Stimulated activated naive B cell treated with anti-CD40 and anti-IgM and Interleukin-4, amounts not matched to agents 10 μg/mL and 1 μg/mL and 100 μg/mL, for 72 hours (primary cell): ENCODE results near the gene NIPSNAP2.
"Not testable (repeated sequence)": the region's sequence is repeated elsewhere in the genome, so short reads cannot be mapped to it uniquely, and the experiment has no call there.

Source experiments
- ATAC-seq, 2 donors: fragments of 150-1000 bp; cut with Tn5 transposase; replicated peaks; 2 replicates each; pipeline ENCODE4 v1.10.0; 2021; ENCODE audit warnings: moderate library complexity in 1 of 2
- DNase-seq: peaks from one replicate; pipeline ENCODE4 v3.0.0; 2021
- H3K27ac Mint-ChIP-seq: one replicate; pipeline ENCODE4 v1.8.0; 2022; ENCODE audit warnings: mild to moderate bottlenecking, mixed read lengths
- H3K27me3 Mint-ChIP-seq, 2 donors: one replicate each; pipeline ENCODE4 v1.8.0; 2022; ENCODE audit warnings: mixed read lengths in 2 of 2
- H3K36me3 Mint-ChIP-seq, 2 donors: one replicate each; pipeline ENCODE4 v1.8.0; 2022; ENCODE audit warnings: mixed read lengths in 2 of 2, mild to moderate bottlenecking in 1 of 2
- H3K4me1 Mint-ChIP-seq, 2 donors: one replicate each; pipeline ENCODE4 v1.8.0; 2022; ENCODE audit warnings: mixed read lengths in 2 of 2, mild to moderate bottlenecking in 1 of 2
- H3K4me3 Mint-ChIP-seq, 2 donors: one replicate each; pipeline ENCODE4 v1.8.0; 2022; ENCODE audit warnings: mild to moderate bottlenecking in 2 of 2, mixed read lengths in 2 of 2, moderate library complexity in 1 of 2
- H3K9me3 Mint-ChIP-seq, 2 donors: one replicate each; pipeline ENCODE4 v1.8.0; 2022; ENCODE audit warnings: mixed read lengths in 2 of 2, mild to moderate bottlenecking in 1 of 2

The NIPSNAP2 gene

DNA sequence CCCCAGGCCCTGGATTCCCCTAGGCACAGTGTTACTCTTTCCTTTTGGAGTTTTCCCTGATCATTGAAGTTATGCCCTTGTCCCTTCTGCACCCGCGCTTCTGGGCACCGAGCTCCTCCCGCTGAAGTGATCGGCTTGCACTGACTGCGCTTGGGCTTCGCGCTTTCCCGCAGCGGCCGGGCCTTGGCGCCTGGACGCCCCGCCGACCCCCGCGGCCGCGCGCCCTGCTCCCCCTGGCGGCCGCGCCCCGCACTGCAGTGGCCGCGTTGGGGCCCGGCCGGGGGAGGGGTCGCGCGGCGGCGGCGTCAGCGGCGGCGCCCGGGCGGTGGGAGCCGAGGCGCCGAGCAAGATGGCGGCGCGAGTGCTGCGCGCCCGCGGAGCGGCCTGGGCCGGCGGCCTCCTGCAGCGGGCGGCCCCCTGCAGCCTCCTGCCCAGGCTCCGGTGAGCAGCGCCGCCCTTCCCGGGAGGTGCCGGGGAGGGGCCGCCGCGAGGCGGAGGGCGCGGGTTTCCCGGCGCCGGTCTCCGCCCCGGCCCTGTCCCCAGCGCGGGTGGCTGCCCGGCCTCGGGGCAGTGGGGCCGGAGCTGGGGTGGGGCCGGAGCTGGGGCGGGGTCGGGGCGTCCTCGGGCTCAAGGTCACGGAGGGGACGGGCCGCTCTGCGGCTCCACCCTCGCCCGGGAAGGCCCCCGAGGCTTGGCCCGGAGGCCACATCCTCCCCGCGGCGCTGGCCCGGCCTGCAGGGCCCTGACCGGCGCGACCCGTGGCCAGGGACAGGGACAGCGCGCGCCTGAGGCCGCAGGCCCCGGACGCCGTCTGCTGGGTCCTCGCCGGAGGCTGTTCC, at the start of gene NIPSNAP2:
NIPSNAP2 (plus strand) TSS at position 325 of the 839 bp plus-strand sequence; CDS start at position 350, 25 bp downstream.
- Mint-ChIP-seq H3K27ac (peak within 1 kb of the TSS; percentile 94), H3K9me3 (no peaks in the 10 kb centered on the region), H3K4me3 (peak within 1 kb of the TSS; percentile 88 to 94), H3K27me3 (no peaks in the 10 kb centered on the region), H3K4me1 (peaks cover 21 to 36% of the 10 kb centered on the region in 2 donors), H3K36me3 (peaks cover 4 to 28% of the 10 kb centered on the region in 2 donors)
- ATAC-seq (peak; percentile 84 to 87), DNase-seq (peak; percentile 61)

DNA sequence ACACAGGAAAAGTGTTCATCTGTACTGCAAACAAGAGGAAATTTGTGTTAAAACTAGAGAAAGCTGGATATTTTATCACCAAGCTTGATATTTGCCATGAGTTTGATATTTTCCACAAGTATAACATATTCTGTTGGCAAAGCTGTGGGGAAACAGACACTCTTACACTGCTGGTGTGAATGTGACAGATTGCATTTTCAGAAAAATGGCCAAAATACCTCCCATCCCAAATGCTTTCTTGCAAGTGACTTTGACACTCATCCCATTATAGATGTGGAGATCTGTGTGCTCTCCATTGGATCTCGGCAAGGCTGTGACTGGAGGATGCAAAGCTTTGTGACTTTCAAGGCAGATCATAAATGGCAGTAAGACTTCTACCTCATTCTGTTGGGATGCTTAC, 46.6 kb upstream of the NIPSNAP2 start:
- H3K9me3 Mint-ChIP-seq = no peaks in the 10 kb centered on the region
- H3K27me3 Mint-ChIP-seq = no peaks in the 10 kb centered on the region
- ATAC-seq (no peak), DNase-seq (no peak)
- H3K36me3 Mint-ChIP-seq = peaks cover 6 to 21% of the 10 kb centered on the region in 2 donors
- H3K27ac Mint-ChIP-seq = no peak overlapping the region
- no peaks in the 10 kb centered on the region for H3K4me1 Mint-ChIP-seq
- no peak overlapping the region for H3K4me3 Mint-ChIP-seq

DNA sequence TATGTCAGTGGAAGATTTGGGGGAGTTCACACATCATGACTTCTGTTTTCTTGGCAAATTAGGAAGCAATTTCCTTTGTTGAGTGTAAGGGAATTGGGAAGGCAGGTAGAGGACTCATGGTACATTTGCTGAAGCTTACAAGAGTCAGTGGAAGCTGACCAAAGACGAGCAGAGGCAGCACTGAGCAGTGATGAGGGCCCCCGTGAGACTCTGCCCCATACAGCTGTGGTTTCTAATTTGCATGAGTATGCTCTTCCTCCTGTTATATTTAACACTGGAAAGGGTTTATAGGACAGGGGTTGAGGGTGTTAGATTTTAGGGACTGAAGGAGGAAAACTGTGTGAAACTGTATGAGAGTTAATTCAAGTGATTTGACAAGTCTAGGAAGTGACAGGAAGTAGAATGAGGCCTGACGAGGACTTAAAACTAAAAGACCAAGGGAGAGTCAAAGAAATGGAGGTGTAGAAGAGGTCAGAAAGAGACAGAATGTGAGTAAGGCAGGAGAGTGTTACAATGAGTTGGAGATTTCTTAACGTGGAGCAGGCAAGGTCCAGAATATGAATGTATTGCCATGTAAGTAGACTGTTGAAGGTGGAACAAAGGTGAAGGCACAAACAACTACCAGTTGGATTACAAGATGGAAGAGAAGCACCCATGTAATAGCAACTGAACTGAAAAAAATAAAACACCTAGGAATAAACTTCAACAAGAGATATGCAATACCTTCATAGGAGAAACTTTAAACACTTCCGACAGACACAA, 36.2 kb upstream of the NIPSNAP2 start:
- H3K4me1 Mint-ChIP-seq = peaks cover 0 to 2% of the 10 kb centered on the region in 2 donors
- no peaks in the 10 kb centered on the region for H3K9me3 Mint-ChIP-seq
- no peaks in the 10 kb centered on the region for H3K27me3 Mint-ChIP-seq
- H3K36me3 Mint-ChIP-seq = peaks cover 4 to 18% of the 10 kb centered on the region in 2 donors
- DNase-seq (no peak), ATAC-seq (peak in 1 of 2 donors; percentile 42)
- no peak overlapping the region for H3K27ac Mint-ChIP-seq
- no peak overlapping the region for H3K4me3 Mint-ChIP-seq

DNA sequence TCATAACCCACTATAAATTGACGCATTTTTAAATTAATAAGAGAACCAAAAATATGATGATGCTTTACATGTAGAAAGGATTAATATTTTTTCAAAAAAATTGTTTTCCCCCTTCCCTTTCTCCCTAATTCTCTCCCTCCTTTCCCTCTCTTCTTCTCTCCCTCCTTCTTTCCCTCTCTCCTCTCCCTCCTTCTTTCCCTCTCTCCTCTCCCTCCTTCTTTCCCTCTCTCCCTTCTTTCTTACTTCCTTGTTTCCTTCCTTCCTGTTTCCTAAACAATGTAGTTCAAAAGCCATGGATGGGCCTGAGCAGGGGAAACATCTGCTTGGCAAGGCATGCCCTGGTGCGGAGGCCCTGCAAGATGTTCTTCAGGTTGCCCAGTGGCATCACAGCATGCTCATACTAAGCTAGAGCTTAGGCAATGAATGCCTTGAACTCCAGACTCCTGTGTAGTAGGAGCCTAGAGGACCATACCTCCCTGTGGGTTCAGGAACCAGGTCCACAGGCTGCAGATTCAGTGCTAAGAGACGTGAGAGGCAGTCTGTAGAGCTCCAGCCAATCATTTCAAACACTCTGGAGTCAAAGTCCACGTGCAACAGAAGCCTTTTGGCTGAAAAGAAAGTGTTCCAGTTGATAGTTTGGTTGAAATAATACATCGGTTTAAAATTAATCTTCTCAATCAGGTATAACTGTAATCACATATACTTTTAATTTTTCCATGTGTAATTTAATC, 32.8 kb upstream of the NIPSNAP2 start:
- H3K36me3 Mint-ChIP-seq = peaks cover 5 to 22% of the 10 kb centered on the region in 2 donors
- H3K27me3 Mint-ChIP-seq = no peaks in the 10 kb centered on the region
- H3K27ac Mint-ChIP-seq = no peak overlapping the region
- no peak for ATAC-seq
- H3K9me3 Mint-ChIP-seq = peaks cover 2 to 3% of the 10 kb centered on the region in 2 donors
- peaks cover 0 to 2% of the 10 kb centered on the region in 2 donors for H3K4me1 Mint-ChIP-seq
- DNase-seq = no peak
- H3K4me3 Mint-ChIP-seq = no peak overlapping the region

DNA sequence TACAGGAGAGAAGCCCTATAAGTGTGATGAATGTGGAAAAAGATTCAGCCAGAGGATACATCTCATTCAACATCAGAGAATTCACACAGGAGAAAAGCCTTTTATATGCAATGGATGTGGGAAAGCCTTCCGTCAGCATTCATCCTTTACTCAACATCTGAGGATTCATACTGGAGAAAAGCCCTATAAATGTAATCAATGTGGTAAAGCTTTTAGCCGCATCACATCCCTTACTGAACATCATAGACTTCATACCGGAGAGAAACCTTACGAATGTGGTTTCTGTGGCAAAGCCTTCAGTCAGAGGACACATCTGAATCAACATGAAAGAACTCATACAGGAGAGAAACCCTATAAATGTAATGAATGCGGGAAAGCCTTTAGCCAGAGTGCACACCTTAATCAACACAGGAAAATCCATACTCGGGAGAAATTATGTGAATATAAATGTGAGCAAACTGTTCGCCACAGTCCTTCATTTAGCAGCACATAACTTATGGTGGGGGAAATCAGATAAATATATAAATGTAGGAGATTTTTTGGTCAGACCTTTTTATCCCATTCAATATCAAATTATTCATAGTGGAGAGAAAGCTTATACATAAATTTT, 24.8 kb upstream of the NIPSNAP2 start:
- H3K4me1 Mint-ChIP-seq = no peaks in the 10 kb centered on the region
- H3K36me3 Mint-ChIP-seq = peaks cover 30 to 41% of the 10 kb centered on the region in 2 donors
- no peak overlapping the region for H3K4me3 Mint-ChIP-seq
- H3K27me3 Mint-ChIP-seq = no peaks in the 10 kb centered on the region
- peaks cover 32 to 36% of the 10 kb centered on the region in 2 donors for H3K9me3 Mint-ChIP-seq
- H3K27ac Mint-ChIP-seq = no peak overlapping the region
- DNase-seq (no peak), ATAC-seq (no peak)

DNA sequence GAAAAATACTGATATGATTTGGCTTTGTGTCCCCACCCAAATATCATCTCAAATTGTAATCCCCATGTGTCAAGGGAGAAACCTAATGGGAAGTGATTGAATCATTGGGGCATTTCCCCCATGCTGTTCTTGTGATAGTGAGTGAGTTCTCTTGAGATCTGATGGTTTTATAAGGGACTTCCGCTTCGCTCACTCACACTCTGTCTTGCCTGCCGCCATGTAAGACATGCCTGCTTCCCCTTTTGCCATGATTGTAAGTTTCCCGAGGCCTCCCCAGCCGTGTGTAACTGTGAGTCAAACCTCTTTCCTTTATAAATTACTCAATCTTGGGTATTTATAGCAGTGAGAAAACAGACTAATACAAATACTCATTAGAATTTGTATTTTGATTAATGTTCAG, 17.8 kb upstream of the NIPSNAP2 start:
- no peak overlapping the region for H3K27ac Mint-ChIP-seq
- no peak for ATAC-seq
- H3K4me3 Mint-ChIP-seq = no peak overlapping the region
- DNase-seq = no peak
- H3K36me3 Mint-ChIP-seq = peaks cover 6 to 12% of the 10 kb centered on the region in 2 donors
- no peaks in the 10 kb centered on the region for H3K27me3 Mint-ChIP-seq
- H3K4me1 Mint-ChIP-seq = peaks cover 1 to 2% of the 10 kb centered on the region in 2 donors
- peaks cover 12 to 13% of the 10 kb centered on the region in 2 donors for H3K9me3 Mint-ChIP-seq

DNA sequence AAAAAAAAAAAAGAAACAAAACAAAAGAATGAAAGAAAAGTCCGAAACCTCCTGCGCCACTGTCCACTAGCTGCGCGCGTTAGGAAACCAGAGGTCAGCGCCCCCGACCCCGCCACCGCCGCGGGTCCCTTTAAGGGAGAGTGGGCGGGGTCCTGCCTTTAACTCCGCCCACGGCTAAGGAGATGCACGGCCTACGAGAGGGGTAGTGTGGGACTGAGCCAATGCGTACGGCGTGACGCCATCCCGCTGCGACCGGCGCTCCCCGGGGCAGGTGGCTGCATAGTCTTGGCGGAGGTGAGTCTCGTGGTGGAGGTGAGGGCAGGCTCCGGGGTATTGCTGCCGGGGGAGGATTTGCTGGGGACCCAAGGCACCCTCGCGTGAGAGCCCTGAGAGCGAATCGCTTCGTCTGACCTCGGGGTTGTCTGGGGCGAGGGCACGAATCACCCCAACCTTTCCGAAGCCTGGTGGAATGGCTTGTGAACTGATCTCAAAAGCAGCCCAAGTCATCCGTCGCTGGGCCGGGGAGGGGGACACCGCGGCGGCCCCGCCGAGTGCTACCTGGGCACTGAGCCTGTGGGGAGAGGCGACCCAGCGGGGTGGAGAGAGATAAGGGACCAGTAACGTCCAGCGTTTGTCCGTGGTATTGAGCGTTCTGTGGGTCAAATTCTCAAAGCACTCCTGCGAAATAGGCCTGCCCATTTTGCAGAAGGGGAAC, 12.6 kb upstream of the NIPSNAP2 start, which contains the start of gene MRPS17:
MRPS17 (plus strand) TSS at position 241 of the 715 bp plus-strand sequence. CDS start 1,319 bp downstream, outside the sequence.
- peaks cover 15 to 25% of the 10 kb centered on the region in 2 donors for H3K36me3 Mint-ChIP-seq
- H3K27me3 Mint-ChIP-seq = no peaks in the 10 kb centered on the region
- peaks cover 14 to 31% of the 10 kb centered on the region in 2 donors for H3K4me1 Mint-ChIP-seq
- ATAC-seq (peak; percentile 100), DNase-seq (peak; percentile 93)
- H3K9me3 Mint-ChIP-seq = no peaks in the 10 kb centered on the region
- peak within 1 kb of the TSS; percentile 97 for H3K27ac Mint-ChIP-seq
- peak within 1 kb of the TSS; percentile 93 to 94 for H3K4me3 Mint-ChIP-seq

DNA sequence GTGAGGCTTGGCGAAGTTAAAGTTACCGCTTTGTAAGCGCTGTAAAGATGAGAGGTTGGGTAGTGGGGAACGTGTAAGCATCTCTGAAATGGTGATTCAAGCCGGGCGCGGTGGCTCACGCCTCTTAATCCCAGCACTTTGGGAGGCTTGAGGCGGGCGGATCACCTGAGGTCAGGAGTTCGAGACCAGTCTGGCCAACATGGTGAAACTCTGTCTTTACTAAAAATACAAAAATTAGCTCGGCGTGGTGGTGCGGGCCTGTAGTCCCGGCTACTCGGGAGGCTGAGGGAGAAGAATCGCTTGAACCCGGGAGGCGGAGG, 12.1 kb upstream of the NIPSNAP2 start:
- not testable (repeated sequence) for H3K9me3 Mint-ChIP-seq, H3K27me3 Mint-ChIP-seq, DNase-seq, ATAC-seq
- Mint-ChIP-seq H3K27ac (peak overlapping the region; percentile 97), H3K36me3 (peaks cover 18 to 27% of the 10 kb centered on the region in 2 donors), H3K4me1 (peaks cover 14 to 31% of the 10 kb centered on the region in 2 donors), H3K4me3 (peak overlapping the region; percentile 93 to 94)

DNA sequence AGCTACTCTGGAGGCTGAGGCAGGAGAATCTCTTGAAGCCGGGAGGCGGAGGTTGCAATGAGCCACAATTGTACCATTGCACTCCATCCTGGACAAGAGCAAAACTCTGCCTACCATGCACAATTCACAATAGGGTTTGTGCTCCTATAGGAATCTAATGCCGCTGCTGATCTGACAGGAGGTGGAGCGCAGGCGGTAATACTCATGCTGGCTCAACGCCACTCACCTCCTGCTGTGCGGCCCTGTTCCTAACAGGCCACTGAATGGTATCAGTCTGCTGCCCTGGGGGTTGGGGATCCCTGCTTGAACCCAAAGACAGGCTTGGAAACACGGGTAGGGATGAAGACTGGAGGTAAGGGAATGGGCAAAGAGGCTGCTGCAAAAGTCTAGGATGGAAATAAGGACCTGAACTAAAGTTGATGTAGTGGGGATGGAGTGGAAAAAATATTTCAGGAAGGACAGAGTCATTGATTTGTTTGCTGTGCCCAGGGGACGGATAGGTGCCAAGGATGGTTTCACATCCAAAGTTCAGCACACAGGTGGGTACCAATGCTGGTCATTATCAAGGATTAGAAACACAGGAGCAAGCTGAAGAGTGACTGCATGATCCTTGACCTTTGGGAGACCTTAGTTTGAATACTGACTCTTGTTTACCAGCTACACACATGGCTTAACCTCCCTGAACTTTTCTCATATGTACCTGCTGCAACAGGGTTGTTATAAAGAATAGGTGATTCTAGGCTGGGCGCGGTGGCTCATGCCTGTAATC, 10.5 kb upstream of the NIPSNAP2 start:
- DNase-seq (no peak), ATAC-seq (no peak)
- Mint-ChIP-seq H3K36me3 (peaks cover 27 to 39% of the 10 kb centered on the region in 2 donors), H3K9me3 (no peaks in the 10 kb centered on the region), H3K4me1 (peaks cover 16 to 31% of the 10 kb centered on the region in 2 donors), H3K27ac (peak overlapping the region; percentile 73), H3K4me3 (no peak overlapping the region), H3K27me3 (no peaks in the 10 kb centered on the region)

DNA sequence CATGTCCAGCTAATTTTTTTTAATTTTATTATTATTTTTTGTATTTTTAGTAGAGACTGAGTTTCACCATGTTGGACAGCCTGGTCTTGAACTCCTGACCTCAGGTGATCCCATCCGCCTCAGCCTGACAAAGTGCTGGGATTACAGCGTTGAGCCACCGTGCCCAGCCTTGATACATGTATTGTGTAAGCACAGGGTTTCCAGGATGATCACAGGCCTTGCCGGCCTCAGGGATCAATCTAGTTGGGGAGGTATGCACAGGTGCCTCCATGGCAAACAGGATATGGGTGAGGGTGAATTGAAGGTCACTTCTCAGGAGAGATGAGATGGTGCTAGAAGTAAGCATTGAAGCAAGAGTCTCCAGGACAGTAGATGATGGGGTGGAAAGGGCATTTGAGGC, 7.2 kb upstream of the NIPSNAP2 start:
- H3K27me3 Mint-ChIP-seq = no peaks in the 10 kb centered on the region
- DNase-seq = no peak
- H3K9me3 Mint-ChIP-seq = no peaks in the 10 kb centered on the region
- H3K36me3 Mint-ChIP-seq = peaks cover 24 to 40% of the 10 kb centered on the region in 2 donors
- H3K4me3 Mint-ChIP-seq = no peak overlapping the region
- no peak overlapping the region for H3K27ac Mint-ChIP-seq
- ATAC-seq = no peak
- peaks cover 10 to 23% of the 10 kb centered on the region in 2 donors for H3K4me1 Mint-ChIP-seq

DNA sequence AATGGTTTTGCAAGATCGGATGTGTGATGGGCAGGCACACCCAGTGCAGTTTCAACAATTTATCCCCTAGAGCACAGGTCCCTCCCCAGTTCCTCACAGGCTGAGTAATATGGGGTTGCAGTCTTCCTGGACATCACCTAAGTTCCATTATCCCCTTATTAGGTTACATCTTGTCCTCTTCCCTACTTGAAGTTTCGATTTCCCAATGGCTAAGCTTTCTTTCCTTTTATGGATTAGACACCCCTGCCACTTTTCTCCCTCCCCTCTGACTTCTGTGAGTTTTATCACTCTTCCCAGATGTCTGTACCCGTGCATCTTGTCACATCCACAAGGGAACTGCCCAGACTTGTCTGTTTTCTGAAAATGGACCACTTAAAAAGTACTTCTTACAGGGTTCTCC, 2.4 kb upstream of the NIPSNAP2 start:
- no peak for ATAC-seq
- H3K4me1 Mint-ChIP-seq = peaks cover 14 to 24% of the 10 kb centered on the region in 2 donors

DNA sequence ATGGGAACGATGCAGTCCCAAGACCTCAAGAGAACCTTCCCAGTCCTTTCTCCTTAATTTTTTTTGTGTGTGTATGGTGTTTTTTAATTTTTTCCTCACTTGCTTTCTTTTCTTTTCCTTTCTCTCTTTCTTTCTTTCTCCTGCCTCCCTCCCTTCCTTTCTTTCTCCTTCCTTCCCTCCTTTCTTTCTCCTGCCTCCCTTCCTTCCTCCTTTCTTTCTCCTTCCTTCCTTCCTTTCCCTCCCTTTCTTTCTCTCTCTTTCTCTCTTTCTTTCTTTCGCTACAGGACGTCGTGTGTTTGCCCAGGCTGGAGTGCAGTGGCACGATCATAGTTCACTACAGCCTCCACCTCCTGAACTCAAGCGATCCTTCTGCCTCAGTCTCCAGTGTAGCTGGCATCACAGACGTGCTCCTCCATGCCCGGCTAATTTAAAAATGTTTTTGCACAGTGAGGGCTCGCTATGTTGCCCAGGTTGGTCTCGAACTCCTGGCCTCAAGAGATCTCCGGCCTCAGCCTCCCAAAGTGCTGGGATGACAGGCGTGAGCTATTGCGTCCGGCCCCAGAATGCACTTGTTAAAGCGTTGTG, 709 bp upstream of the NIPSNAP2 start:
- Mint-ChIP-seq H3K4me3 (peak overlapping the region; percentile 78 to 79), H3K9me3 (no peaks in the 10 kb centered on the region)
- ATAC-seq = no peak

More for the DNA sequence above, 2.4 kb upstream of the NIPSNAP2 start:
- DNase-seq = no peak
- no peak overlapping the region for H3K4me3 Mint-ChIP-seq
- H3K9me3 Mint-ChIP-seq = no peaks in the 10 kb centered on the region
- H3K27ac Mint-ChIP-seq = peak overlapping the region; percentile 72
- no peaks in the 10 kb centered on the region for H3K27me3 Mint-ChIP-seq
- H3K36me3 Mint-ChIP-seq = peaks cover 15 to 28% of the 10 kb centered on the region in 2 donors

More for the DNA sequence above, 709 bp upstream of the NIPSNAP2 start:
- Mint-ChIP-seq H3K4me1 (peaks cover 16 to 28% of the 10 kb centered on the region in 2 donors), H3K27me3 (no peaks in the 10 kb centered on the region), H3K27ac (peak overlapping the region; percentile 76), H3K36me3 (peaks cover 7 to 26% of the 10 kb centered on the region in 2 donors)
- DNase-seq = no peak
